A204.1 (cell line): ENCODE data around the gene PNP.
A peak's percentile ranks its signal among the peaks of the same experiment; 100 is the strongest.

Experiments
- FAIRE-seq: peaks from 2 replicates; lab custom pipeline; 2012; peaks lifted over from hg19 to GRCh38; lab: Jason Lieb, UNC

Gene PNP

DNA sequence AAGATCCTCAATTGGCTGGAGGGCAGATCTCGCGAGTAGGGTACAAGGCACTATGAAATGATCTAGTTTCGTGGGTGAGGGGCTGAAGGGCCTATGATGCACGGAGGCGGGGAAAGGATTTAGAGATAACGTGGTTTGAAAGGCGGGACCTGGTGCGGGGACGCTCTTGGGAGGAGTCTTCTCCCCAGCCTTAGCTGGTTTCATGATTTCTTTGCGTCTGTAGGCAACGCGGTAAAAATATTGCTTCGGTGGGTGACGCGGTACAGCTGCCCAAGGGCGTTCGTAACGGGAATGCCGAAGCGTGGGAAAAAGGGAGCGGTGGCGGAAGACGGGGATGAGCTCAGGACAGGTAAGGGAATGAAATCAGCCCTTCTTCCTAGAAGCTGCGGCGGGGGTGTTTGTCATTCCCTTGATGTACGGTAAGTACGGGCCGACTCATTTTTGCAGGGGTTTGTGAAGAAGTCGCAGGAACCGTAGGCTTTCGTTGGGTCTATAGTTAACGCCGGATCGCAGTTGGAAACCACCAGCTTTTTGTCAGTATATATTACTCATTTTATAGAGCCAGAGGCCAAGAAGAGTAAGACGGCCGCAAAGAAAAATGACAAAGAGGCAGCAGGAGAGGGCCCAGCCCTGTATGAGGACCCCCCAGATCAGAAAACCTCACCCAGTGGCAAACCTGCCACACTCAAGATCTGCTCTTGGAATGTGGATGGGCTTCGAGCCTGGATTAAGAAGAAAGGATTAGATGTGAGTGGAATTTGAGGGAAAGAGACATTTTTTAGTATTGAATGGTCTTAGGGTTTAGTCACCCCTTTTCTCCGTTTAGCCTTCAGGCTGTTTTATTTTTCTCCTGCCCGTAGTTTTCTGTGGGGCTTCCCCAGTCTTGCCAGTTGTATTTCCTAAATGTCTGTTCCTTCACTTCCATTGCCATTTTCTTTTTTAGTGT is 13.6 kb upstream of the PNP start:
- no peak for FAIRE-seq

DNA sequence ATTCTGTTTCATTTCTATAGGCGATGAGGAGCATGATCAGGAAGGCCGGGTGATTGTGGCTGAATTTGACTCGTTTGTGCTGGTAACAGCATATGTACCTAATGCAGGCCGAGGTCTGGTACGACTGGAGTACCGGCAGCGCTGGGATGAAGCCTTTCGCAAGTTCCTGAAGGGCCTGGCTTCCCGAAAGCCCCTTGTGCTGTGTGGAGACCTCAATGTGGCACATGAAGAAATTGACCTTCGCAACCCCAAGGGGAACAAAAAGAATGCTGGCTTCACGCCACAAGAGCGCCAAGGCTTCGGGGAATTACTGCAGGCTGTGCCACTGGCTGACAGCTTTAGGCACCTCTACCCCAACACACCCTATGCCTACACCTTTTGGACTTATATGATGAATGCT is 12.2 kb upstream of the PNP start:
- no peak for FAIRE-seq

GRCh38 chr14:20458031-20458789 is 11.0 kb upstream of the PNP start:
- no peak for FAIRE-seq

- FAIRE-seq, result no peak
Observed at GRCh38 chr14:20460458-20461224, 8.6 kb upstream of the PNP start.

GRCh38 chr14:20461225-20462141 is 7.7 kb upstream of the PNP start, which contains the start of gene PIP4P1:
Gene PIP4P1 (minus strand): TSS chr14:20461434. CDS start chr14:20461325, 109 bp downstream.
- peak; percentile 99 for FAIRE-seq

DNA sequence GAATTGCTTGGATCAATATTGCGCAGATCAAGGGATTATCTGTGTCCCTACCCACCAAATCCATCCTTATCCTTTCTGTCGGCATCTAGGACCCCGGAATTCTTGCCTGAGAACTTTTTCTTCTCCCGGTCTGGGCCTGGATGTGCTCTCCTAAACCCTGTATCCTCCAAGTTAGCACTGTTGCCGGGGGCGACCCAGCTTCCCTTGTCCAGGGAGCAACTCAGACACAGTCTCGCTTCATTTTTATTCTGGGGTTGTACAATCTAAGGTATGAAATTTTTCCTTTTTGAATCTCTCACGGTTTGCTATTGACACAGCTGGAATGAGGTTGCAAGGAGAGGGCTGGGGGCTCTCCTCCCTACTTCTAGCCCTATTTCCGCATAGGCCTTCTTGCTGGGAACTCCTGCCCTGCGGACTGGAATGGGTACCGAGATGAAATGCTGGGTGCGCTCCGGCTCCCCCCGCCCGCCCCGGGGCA is 403 bp upstream of the PNP start:
- no peak for FAIRE-seq

DNA sequence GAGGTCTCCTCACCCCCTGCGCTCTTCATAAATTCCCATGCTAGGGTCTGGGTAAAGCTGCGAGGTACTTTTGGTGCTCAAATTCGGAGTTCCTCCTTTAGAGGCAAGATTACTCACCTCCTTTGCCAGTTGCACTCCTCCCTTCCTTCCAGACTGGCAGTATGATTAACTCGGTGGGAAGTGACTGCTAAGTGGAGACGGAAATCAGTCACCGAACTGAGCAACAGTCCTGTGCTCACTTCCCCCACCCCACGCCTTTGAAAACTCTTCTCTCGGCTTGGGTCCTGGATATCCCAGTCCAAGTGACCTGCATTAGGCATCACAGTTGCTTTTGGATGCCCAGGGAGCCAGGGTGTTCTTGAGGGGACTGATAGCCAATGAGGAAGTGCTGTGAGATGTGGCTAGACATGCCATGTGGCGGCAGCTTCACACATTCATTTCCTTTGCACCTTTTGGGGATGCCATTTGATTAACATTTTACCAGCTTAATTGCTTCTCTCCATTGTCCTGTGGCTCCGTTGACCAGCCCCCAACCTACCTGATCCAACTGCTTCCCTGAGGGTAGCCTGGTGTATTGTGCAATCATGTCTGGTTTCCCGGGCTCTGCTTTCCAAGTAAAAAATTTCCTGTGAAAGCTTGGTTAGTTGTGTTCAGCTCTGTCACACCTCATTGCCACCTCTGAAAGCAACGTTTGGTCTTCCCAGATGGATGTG is 840 bp downstream of the PNP start:
- no peak for FAIRE-seq

- no peak for FAIRE-seq
Observed at GRCh38 chr14:20470603-20470901, 1.3 kb downstream of the PNP start.

DNA sequence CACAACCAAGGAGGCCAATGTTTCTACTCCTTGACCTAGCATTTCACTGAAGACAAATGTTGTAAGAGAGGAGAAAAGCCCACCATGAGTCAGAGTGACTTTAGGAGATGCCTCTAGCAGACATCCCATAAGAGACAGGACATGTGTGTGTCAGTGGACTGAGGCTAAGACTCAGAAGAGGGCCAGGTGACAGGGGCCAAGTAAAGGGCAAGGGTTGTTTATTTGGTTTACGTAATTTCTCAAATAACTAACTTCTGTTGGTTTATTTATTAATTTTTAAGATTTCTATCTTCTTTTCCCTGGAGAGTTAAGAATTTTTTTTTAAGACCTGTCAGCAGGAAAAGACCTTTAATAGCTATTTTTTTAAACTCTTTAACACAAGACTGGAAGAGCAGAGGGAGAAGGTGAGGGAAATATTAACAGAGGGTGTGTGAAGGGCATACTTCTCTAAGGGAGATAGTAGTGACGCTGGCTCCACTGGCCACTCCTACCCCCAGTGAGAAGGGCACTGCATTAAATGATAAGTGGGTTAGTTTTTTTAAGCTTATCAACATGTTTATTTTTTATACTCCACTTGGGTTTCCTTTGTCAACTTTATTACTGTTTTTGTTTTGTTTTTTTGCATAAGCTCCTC is 3.4 kb downstream of the PNP start:
- FAIRE-seq, result no peak

- no peak for FAIRE-seq
Observed at GRCh38 chr14:20476776-20477175, 7.6 kb downstream of the PNP start.

DNA sequence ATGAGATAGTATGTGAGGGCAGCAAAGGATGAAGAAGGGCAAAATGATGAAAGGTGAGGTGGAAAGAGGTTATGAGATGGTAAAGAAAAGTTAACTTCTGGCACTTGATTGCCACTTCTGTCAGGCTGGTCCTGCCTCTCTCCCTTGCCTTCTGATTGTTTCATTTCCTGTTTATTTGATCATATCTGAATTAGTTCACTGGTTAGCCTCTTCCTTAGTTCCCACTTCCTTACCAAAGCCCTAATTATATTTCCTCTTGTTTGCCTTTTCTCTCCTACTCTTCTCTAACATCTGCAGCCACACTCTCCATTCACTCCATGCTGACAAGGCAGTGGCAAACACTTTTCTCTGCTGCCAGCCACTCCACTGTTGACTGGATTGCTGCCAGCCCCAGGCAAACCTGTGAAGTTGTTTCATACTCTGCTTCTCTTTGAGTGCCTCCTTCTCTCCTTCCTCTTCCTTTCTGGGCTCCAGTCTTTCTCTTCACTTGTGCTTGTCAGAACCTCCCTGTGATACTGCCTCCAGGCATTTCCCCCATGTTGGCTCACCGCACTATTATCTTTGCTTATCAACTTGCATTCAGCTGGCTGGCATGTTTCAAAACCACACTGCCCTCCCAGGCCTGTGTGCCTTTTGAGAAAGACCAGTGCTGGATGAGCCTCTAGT is 8.1 kb downstream of the PNP start:
- no peak for FAIRE-seq

- FAIRE-seq, result no peak
Observed at GRCh38 chr14:20478894-20479293, 9.7 kb downstream of the PNP start.

GRCh38 chr14:20482382-20482781 is 13.2 kb downstream of the PNP start:
- FAIRE-seq, result no peak

DNA sequence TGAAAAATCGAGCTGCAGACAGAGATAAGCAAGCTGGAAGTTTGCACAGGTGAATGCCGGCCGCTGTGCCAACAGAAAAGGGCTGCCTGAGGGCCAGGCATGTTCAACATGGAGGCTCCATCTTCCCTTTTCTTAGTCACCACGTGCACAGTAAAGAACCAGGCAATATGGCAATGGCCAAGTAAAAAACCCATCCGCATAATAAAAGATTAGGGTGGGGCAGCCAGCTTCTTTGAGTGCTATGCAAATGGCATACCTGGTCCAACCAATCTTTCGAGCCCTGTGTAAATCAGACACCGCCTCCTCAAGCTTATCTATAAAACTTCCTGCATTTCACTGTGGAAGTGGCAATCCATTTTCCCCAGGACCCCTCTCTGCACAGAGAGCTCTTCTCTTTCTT is 16.7 kb downstream of the PNP start:
- FAIRE-seq, result no peak

GRCh38 chr14:20486684-20487395 is 17.6 kb downstream of the PNP start:
- FAIRE-seq, result no peak

DNA sequence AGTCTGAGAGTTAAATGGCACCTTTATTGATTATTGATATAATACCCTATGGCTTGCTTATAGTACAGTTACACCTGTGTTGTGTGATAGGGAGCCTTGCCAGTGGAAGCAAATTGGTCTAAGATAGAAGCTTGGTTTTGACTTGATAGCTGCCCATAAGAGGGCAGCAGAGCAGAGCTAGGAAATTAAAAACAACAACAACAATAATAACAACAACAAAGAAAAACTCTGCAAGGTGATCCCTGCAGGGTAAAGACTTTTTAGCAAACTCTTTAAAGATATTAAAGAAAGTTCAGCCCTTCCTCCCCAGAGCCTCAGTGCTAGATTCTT is 18.2 kb downstream of the PNP start:
- no peak for FAIRE-seq

DNA sequence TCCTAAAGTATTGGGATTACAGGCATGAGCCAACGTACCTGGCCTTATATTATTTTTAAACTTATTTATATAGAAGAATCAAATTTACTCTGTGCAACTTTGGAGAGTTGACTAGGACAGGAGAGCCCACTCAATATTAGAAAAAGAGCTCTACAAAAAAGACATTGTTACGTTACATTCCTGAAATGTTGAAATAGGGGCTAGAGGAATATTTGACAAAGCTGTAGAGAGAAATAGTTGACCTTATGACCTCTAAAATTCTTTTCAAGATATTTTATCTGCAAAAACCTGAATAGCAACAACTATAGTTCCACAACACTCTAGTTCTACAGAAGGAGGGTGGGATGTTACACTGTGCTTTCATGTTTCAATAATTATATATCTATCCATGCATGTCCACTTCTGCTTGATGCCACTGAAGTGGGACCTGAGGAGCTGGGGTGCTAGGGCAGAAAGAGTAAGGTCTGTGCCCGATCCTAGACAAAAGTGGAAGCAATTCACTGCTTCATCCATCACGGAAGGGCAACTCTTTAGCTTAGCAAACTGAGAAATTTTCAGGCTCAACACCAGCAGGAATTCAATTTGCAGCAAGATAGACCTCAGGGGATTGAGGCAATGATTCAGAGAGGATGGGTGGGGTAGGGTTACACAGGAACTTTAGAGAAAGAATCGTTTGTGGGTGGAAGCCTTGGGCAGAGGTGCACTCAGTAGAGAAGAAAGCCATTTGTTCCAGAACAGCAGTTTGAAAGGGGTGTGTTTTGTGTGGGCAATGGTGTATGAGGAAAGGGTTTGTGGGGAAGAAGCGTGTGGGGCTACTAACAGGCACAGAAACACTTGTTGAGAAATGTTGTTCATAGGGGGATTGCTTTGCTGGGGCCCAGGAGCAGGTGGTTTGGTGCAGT is 20.1 kb downstream of the PNP start:
- FAIRE-seq, result no peak

DNA sequence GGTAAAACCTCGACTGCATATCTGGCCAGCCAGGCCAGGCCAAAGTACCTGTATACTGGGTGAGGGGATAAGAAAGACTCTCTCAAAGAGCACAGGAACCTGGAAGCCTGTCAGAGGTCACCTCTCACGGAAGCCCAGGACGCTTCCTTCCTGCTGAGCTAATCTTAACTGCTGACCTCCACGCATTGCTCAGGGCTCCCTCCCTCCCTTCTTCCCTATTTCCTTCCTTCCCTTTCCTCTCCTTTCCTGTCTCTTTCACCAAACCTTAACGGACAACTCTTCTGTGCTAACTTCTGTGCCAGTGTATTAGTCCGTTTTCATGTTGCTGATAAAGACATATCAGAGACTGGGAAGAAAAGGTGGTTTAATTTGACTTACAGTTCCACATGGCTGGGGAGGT is 21.4 kb downstream of the PNP start:
- no peak for FAIRE-seq
